ENCODE results near the gene VIPR1. TPM values are rescaled to one million over a fixed set of nuclear protein-coding genes. Genes with fewer than 3 reads are reported as not detected.

The VIPR1 gene
- total RNA-seq, 1 experiment from 2014 or later = 3.7 TPM

DNA sequence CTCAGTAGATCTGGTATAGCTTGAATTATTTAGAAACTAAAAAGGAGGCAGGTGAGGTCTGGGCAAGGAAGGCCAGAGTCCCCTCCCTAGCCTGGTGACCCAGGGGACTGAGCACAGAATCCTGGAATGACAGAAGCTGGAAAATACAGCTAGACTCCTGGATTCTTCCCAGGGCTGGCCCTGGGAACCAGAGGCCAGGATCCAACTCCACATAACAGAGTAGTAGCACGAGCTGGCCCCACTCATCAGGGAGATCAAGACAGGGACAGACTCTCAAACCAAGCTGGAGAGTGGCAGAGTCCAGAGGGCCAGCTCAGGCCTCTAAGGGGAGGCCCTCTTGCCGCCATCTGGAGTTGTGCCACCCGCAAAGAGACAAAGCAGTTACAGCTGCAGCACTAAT is 10.7 kb downstream of the VIPR1 start:
- H3F3A ChIP-seq (ENCODE audit: low read length, unreplicated experiment) = no peaks in the 10 kb centered on the region
- no peaks in the 10 kb centered on the region for H3K79me2 ChIP-seq (ENCODE audit: low read length)
- H4K20me1 ChIP-seq (ENCODE audit: low read length) = no peaks in the 10 kb centered on the region
- H3K4me2 ChIP-seq (ENCODE audit: low read length) = no peak overlapping the region
- TF ChIP-seq, protein P1, sequence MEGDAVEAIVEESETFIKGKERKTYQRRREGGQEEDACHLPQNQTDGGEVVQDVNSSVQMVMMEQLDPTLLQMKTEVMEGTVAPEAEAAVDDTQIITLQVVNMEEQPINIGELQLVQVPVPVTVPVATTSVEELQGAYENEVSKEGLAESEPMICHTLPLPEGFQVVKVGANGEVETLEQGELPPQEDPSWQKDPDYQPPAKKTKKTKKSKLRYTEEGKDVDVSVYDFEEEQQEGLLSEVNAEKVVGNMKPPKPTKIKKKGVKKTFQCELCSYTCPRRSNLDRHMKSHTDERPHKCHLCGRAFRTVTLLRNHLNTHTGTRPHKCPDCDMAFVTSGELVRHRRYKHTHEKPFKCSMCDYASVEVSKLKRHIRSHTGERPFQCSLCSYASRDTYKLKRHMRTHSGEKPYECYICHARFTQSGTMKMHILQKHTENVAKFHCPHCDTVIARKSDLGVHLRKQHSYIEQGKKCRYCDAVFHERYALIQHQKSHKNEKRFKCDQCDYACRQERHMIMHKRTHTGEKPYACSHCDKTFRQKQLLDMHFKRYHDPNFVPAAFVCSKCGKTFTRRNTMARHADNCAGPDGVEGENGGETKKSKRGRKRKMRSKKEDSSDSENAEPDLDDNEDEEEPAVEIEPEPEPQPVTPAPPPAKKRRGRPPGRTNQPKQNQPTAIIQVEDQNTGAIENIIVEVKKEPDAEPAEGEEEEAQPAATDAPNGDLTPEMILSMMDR (conservative IDR thresholded peaks at IDR 0.05; ENCODE audit: low read depth, low read length) = no peak
- TF ChIP-seq EZH2phosphoT487 (IDR thresholded peaks at IDR 0.05; ENCODE audit: borderline replicate concordance, low read length) (no peak), EZH2 (IDR thresholded peaks at IDR 0.05; ENCODE audit: low read length, unreplicated experiment) (no peak)
- intact Hi-C loops (cut with micrococcal nuclease) = no loop called here
- no peaks in the 10 kb centered on the region for H3K4me1 ChIP-seq (ENCODE audit: insufficient read depth, low read length)
- ATAC-seq (no peak), DNase-seq (no peak)
- H3K4me3 ChIP-seq (ENCODE audit: low read length) = no peak overlapping the region
- no peak overlapping the region for H3K27ac ChIP-seq (ENCODE audit: low read length)
- ChIA-PET CTCF (no interaction called here), POLR2A (ENCODE audit: unreplicated experiment) (no interaction called here)
- H3K9ac ChIP-seq (ENCODE audit: low read length) = no peak overlapping the region
- BruUV-seq (replicated peaks) = no TSS peak
- H3K9me2 ChIP-seq (replicated peaks; ENCODE audit: low read length) = no peaks in the 10 kb centered on the region
- no peaks in the 10 kb centered on the region for H3K9me3 ChIP-seq (ENCODE audit: low read length)
- H3K36me3 ChIP-seq (ENCODE audit: low read depth, low read length) = no peaks in the 10 kb centered on the region
- H3K27me3 ChIP-seq (ENCODE audit: low read length) = no peaks in the 10 kb centered on the region
- H2AFZ ChIP-seq (ENCODE audit: low read length) = no peak overlapping the region

DNA sequence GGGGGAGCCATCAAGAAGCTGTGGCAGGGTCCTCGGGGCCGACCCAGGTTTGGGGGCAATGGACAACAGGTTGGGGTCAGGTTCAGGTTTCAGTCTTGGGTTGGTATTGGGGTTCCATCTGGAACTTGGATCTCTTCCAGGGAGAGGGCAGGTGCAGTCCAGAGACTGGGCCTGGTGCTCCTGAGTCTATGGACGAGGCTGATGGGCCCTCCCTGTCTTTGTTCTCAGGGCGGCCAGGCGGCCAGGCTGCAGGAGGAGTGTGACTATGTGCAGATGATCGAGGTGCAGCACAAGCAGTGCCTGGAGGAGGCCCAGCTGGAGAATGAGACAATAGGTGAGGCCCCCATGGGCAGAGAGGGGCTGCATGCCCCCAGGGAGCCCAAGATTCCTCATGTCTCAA is 11.1 kb downstream of the VIPR1 start:
- TF ChIP-seq EZH2phosphoT487 (IDR thresholded peaks at IDR 0.05; ENCODE audit: borderline replicate concordance, low read length) = no peak
- TF ChIP-seq EZH2 (IDR thresholded peaks at IDR 0.05; ENCODE audit: low read length, unreplicated experiment) = no peak
- no peak overlapping the region for H3K4me2 ChIP-seq (ENCODE audit: low read length)
- no peaks in the 10 kb centered on the region for H3K4me1 ChIP-seq (ENCODE audit: insufficient read depth, low read length)
- no peak overlapping the region for H3K27ac ChIP-seq (ENCODE audit: low read length)
- no peaks in the 10 kb centered on the region for H3K27me3 ChIP-seq (ENCODE audit: low read length)
- DNase-seq = no peak
- H3K79me2 ChIP-seq (ENCODE audit: low read length) = no peaks in the 10 kb centered on the region
- no peaks in the 10 kb centered on the region for H4K20me1 ChIP-seq (ENCODE audit: low read length)
- no TSS peak for BruUV-seq (replicated peaks)
- H2AFZ ChIP-seq (ENCODE audit: low read length) = no peak overlapping the region
- H3K9ac ChIP-seq (ENCODE audit: low read length) = no peak overlapping the region
- no peak for ATAC-seq
- H3K9me2 ChIP-seq (replicated peaks; ENCODE audit: low read length) = no peaks in the 10 kb centered on the region
- no peaks in the 10 kb centered on the region for H3K36me3 ChIP-seq (ENCODE audit: low read depth, low read length)
- no peaks in the 10 kb centered on the region for H3K9me3 ChIP-seq (ENCODE audit: low read length)
- ChIA-PET POLR2A (ENCODE audit: unreplicated experiment) (no interaction called here), CTCF (no interaction called here)
- H3F3A ChIP-seq (ENCODE audit: low read length, unreplicated experiment) = no peaks in the 10 kb centered on the region
- no peak overlapping the region for H3K4me3 ChIP-seq (ENCODE audit: low read length)
- intact Hi-C loops (cut with micrococcal nuclease) = no loop called here

DNA sequence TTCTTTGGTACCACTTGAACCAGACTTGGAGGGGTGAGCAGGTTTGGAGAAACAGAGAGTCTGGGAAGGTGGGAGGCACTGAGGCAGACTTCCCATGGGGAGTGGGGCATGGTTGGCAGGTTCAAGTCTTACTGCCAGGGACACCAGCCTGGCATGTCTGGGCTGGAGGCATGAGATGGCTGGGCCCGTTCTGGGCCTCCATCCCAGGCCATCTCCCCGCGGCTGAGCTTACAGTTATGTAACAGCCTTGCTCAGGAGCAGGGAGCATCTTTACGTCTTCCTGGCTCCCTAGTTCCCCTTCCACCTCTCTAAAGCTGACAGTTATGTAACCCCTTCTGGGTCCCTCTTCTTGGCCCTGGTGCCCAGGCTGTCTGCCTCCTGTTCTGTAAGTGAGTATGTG is 12.4 kb downstream of the VIPR1 start:
- TF ChIP-seq EZH2phosphoT487 (IDR thresholded peaks at IDR 0.05; ENCODE audit: borderline replicate concordance, low read length) = no peak
- DNase-seq (no peak), ATAC-seq (no peak)
- ChIA-PET POLR2A (ENCODE audit: unreplicated experiment) (no interaction called here), CTCF (no interaction called here)
- Histone ChIP-seq H3K27ac (ENCODE audit: low read length) (no peak overlapping the region), H4K20me1 (ENCODE audit: low read length) (no peaks in the 10 kb centered on the region), H3K4me1 (ENCODE audit: insufficient read depth, low read length) (no peaks in the 10 kb centered on the region), H3K79me2 (ENCODE audit: low read length) (no peaks in the 10 kb centered on the region), H3K9me3 (ENCODE audit: low read length) (no peaks in the 10 kb centered on the region), H2AFZ (ENCODE audit: low read length) (no peak overlapping the region), H3K9me2 (replicated peaks; ENCODE audit: low read length) (no peaks in the 10 kb centered on the region), H3K4me3 (ENCODE audit: low read length) (no peak overlapping the region), H3K4me2 (ENCODE audit: low read length) (no peak overlapping the region), H3K36me3 (ENCODE audit: low read depth, low read length) (no peaks in the 10 kb centered on the region), H3K27me3 (ENCODE audit: low read length) (no peaks in the 10 kb centered on the region), H3K9ac (ENCODE audit: low read length) (no peak overlapping the region), H3F3A (ENCODE audit: low read length, unreplicated experiment) (no peaks in the 10 kb centered on the region)
- BruUV-seq (replicated peaks) = no TSS peak
- intact Hi-C loops (cut with micrococcal nuclease) = no loop called here

DNA sequence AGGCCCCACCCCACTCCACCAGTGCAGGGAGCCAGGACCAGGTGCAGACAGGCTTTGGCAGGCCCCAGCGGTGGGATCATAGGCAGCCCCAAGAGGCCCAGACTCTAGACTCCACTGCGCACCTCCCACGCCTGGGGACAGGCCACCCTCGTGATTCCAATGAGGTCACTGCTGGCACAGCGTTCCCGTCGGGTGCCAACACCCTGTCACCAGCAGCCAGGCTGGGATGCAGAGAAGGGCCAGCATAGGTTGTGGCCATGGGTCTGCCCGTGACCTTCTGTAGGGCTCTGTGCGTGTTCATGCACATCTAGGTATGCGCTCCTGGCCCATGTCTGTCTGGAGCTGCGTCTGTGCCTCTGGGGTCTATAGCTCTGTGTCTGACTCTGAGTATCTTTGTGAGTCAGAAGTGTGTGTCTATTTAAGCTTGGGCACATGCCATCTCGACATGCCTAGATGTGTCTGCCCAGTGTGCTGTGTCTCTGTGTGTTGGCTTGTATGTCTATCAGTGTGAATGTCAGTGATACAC is 13.0 kb downstream of the VIPR1 start:
- DNase-seq (no peak), ATAC-seq (no peak; the same call in 1 of the 2 replicates)
- Histone ChIP-seq H2AFZ (ENCODE audit: low read length) (no peak overlapping the region), H3K27ac (ENCODE audit: low read length) (no peak overlapping the region), H3K79me2 (ENCODE audit: low read length) (no peaks in the 10 kb centered on the region), H3K9me3 (ENCODE audit: low read length) (no peaks in the 10 kb centered on the region), H3K9me2 (replicated peaks; ENCODE audit: low read length) (no peaks in the 10 kb centered on the region), H3K9ac (ENCODE audit: low read length) (no peak overlapping the region), H3K36me3 (ENCODE audit: low read depth, low read length) (no peaks in the 10 kb centered on the region), H4K20me1 (ENCODE audit: low read length) (no peaks in the 10 kb centered on the region), H3K4me2 (ENCODE audit: low read length) (no peak overlapping the region), H3K4me3 (ENCODE audit: low read length) (no peak overlapping the region), H3K4me1 (ENCODE audit: insufficient read depth, low read length) (no peaks in the 10 kb centered on the region), H3F3A (ENCODE audit: low read length, unreplicated experiment) (no peaks in the 10 kb centered on the region), H3K27me3 (ENCODE audit: low read length) (no peaks in the 10 kb centered on the region)
- intact Hi-C loops (cut with micrococcal nuclease) = no loop called here
- ChIA-PET POLR2A (ENCODE audit: unreplicated experiment) (no interaction called here), CTCF (no interaction called here)
- TF ChIP-seq, protein P1 (conservative IDR thresholded peaks at IDR 0.05; ENCODE audit: low read depth, low read length) = no peak
- TF ChIP-seq EZH2 (IDR thresholded peaks at IDR 0.05; ENCODE audit: low read length, unreplicated experiment) = no peak
- TF ChIP-seq EZH2phosphoT487 (IDR thresholded peaks at IDR 0.05; ENCODE audit: borderline replicate concordance, low read length) = no peak
- no TSS peak for BruUV-seq (replicated peaks)
